Stimulated activated CD8-positive, alpha-beta memory T cell treated with anti-CD3 and anti-CD28 coated beads, Interleukin-4, amount 100 ng/mL, for 4 hours (primary cell): Measurements from ENCODE around the gene KCNAB2.

ENCODE experiments used
- DNase-seq, 2 donors: peaks; one replicate each; pipeline ENCODE4 v3.0.0-alpha.2; 2020; ENCODE audit warnings: low read depth in 2 of 2, low spot score in 1 of 2

Gene KCNAB2

GRCh38 chr1:6094801-6095505 is 49.3 kb downstream of the KCNAB2 start:
- DNase-seq, result no peak

- DNase-seq, result no peak
Measured at GRCh38 chr1:6095511-6096242, 50.0 kb downstream of the KCNAB2 start.

GRCh38 chr1:6096243-6097116 is 50.8 kb downstream of the KCNAB2 start:
- DNase-seq, result no peak

GRCh38 chr1:6097117-6097595 is 51.5 kb downstream of the KCNAB2 start:
- DNase-seq, result no peak

GRCh38 chr1:6097824-6098223 is 52.1 kb downstream of the KCNAB2 start:
- DNase-seq, result no peak

- no peak for DNase-seq
Measured at GRCh38 chr1:6098303-6099215, 52.9 kb downstream of the KCNAB2 start.

GRCh38 chr1:6099297-6099696 is 53.6 kb downstream of the KCNAB2 start:
- no peak for DNase-seq

GRCh38 chr1:6099787-6100765 is 54.4 kb downstream of the KCNAB2 start:
- DNase-seq, result no peak

GRCh38 chr1:6100861-6101783 is 55.4 kb downstream of the KCNAB2 start:
- no peak for DNase-seq

GRCh38 chr1:6101826-6102531 is 56.3 kb downstream of the KCNAB2 start:
- no peak for DNase-seq

- DNase-seq, result no peak
Measured at GRCh38 chr1:6102532-6102845, 56.8 kb downstream of the KCNAB2 start.

GRCh38 chr1:6103111-6103853 is 57.6 kb downstream of the KCNAB2 start:
- DNase-seq, result no peak

GRCh38 chr1:6103854-6104530 is 58.3 kb downstream of the KCNAB2 start:
- DNase-seq, result no peak

GRCh38 chr1:6104631-6105030 is 58.9 kb downstream of the KCNAB2 start:
- no peak for DNase-seq

GRCh38 chr1:6105218-6105679 is 59.6 kb downstream of the KCNAB2 start:
- no peak for DNase-seq

- no peak for DNase-seq
Measured at GRCh38 chr1:6105763-6106162, 60.1 kb downstream of the KCNAB2 start.
